HepG2 (cell line): Measurements from ENCODE around the gene E2F1. TPM values are rescaled to one million over a fixed set of nuclear protein-coding genes. Genes with fewer than 3 reads are reported as not detected.

ENCODE experiments used
- BHLHE40 ChIP-seq: IDR thresholded peaks from 2 replicates; pipeline ENCODE4 v1.6.1; 2011; ENCODE audit warnings: low read length, improper control_type of control experiment
- CHCHD3 ChIP-seq: sonication (generic); formaldehyde crosslinking; IDR thresholded peaks from 2 replicates; pipeline ENCODE4 v1.8.0; 2022; ENCODE audit warnings: mild to moderate bottlenecking, missing genetic modification reagents, moderate library complexity
- KDM3A ChIP-seq: IDR thresholded peaks from 2 replicates; pipeline ENCODE4 v1.6.1; 2018; ENCODE audit warnings: low read depth, missing compliant biosample characterization
- MAF1 ChIP-seq: sonication (generic); formaldehyde crosslinking; IDR thresholded peaks from 2 replicates; pipeline ENCODE4 v1.5.0; 2020; ENCODE audit warnings: missing genetic modification reagents, borderline replicate concordance
- MLLT10 ChIP-seq: sonication (generic); formaldehyde crosslinking; IDR thresholded peaks from 2 replicates; pipeline ENCODE4 v1.4.0; 2020; ENCODE audit warnings: missing genetic modification reagents
- NFIC ChIP-seq: IDR thresholded peaks from 2 replicates; pipeline ENCODE4 v1.6.1; 2012; ENCODE audit warnings: mild to moderate bottlenecking, low read length, inconsistent platforms
- SATB2 ChIP-seq: sonication (generic); formaldehyde crosslinking; IDR thresholded peaks from 2 replicates; pipeline ENCODE4 v1.5.0; 2020; ENCODE audit warnings: missing genetic modification reagents
- TEAD2 ChIP-seq: sonication (generic); formaldehyde crosslinking; IDR thresholded peaks from 2 replicates; pipeline ENCODE4 v1.9.0; 2021; ENCODE audit warnings: missing genetic modification reagents
- ZFAT ChIP-seq: sonication (generic); formaldehyde crosslinking; conservative IDR thresholded peaks from 2 replicates; pipeline ENCODE4 v1.8.1; 2023; ENCODE audit warnings: missing genetic modification reagents, inconsistent platforms
- ZNF10 ChIP-seq: sonication (generic); formaldehyde crosslinking; IDR thresholded peaks from 2 replicates; pipeline ENCODE4 v1.4.0; 2020; ENCODE audit warnings: mild to moderate bottlenecking, low read depth, missing genetic modification reagents, borderline replicate concordance
- ZNF530 ChIP-seq: sonication (generic); formaldehyde crosslinking; IDR thresholded peaks from 2 replicates; pipeline ENCODE4 v1.5.0; 2020; ENCODE audit warnings: low read depth, mild to moderate bottlenecking, missing genetic modification reagents
- ZNF546 ChIP-seq: sonication (generic); formaldehyde crosslinking; conservative IDR thresholded peaks from 2 replicates; pipeline ENCODE4 v1.8.1; 2023; ENCODE audit warnings: mild to moderate bottlenecking, missing genetic modification reagents
- ZNF558 ChIP-seq: sonication (generic); formaldehyde crosslinking; IDR thresholded peaks from 2 replicates; pipeline ENCODE4 v1.9.0; 2022; ENCODE audit warnings: mild to moderate bottlenecking, missing genetic modification reagents, borderline replicate concordance
- ZNF674 ChIP-seq: sonication (generic); formaldehyde crosslinking; IDR thresholded peaks from 2 replicates; pipeline ENCODE4 v1.5.0; 2020; ENCODE audit warnings: low read depth, mild to moderate bottlenecking, missing genetic modification reagents
- ZNF850 ChIP-seq: sonication (generic); formaldehyde crosslinking; conservative IDR thresholded peaks from 2 replicates; pipeline ENCODE4 v1.9.0; 2021; ENCODE audit warnings: mild to moderate bottlenecking, missing genetic modification reagents
- ZNF891 ChIP-seq: sonication (generic); formaldehyde crosslinking; IDR thresholded peaks from 2 replicates; pipeline ENCODE4 v1.5.0; 2020; ENCODE audit warnings: mild to moderate bottlenecking, missing genetic modification reagents
- polyA plus RNA-seq, 8 experiments: library from polyadenylated mRNA; depleted of rRNA in 3 of 8; stranded (reverse) in 7 of 8; unstranded in 1 of 8; fragments of >200 nt; fragmentation: Illumina TruSeq in 4 of 8; extraction: Trizol in 4 of 8; gene quantifications; 2 replicates each; pipeline versions ENCODE4 v1.2.1 to v1.2.3, GENCODE V29; 2011 to 2016; ENCODE audit warnings: low read depth in 4 of 8, missing spikeins in 1 of 8, mixed read lengths in 1 of 8; ENCODE audit not compliant: insufficient read depth in 1 of 8
- total RNA-seq, 5 experiments: library from RNA; depleted of rRNA; stranded (reverse); fragments of >200 nt; fragmentation: Illumina TruSeq; extraction: Trizol; gene quantifications; 2 replicates each; pipeline ENCODE4 v1.2.3, GENCODE V29; 2016; ENCODE audit warnings: low read depth in 1 of 5
- TF ChIP-seq, protein P1 (sequence below): sonication (generic); formaldehyde crosslinking; conservative IDR thresholded peaks from 2 replicates; pipeline ENCODE4 v1.8.0; 2022; ENCODE audit warnings: missing genetic modification reagents
- TF ChIP-seq, protein P2 (sequence below): sonication (generic); IDR thresholded peaks from 2 replicates; pipeline ENCODE4 v1.6.1; 2016; ENCODE audit warnings: low read depth, borderline replicate concordance
- TF ChIP-seq, protein P3 (sequence below): IDR thresholded peaks from 2 replicates; pipeline ENCODE4 v1.6.1; 2016; ENCODE audit warnings: mild to moderate bottlenecking, missing biosample characterization, missing genetic modification reagents
- TF ChIP-seq, protein P4 (sequence below): sonication (generic); formaldehyde crosslinking; IDR thresholded peaks from 2 replicates; pipeline ENCODE4 v1.8.1; 2023; ENCODE audit warnings: mild to moderate bottlenecking, moderate library complexity, missing genetic modification reagents
- TF ChIP-seq, protein P5 (sequence below): sonication (generic); formaldehyde crosslinking; conservative IDR thresholded peaks from 2 replicates; pipeline ENCODE4 v1.5.0; 2020; ENCODE audit warnings: missing genetic modification reagents
- TF ChIP-seq, protein P6 (sequence below): sonication (generic); formaldehyde crosslinking; IDR thresholded peaks from 2 replicates; pipeline ENCODE4 v1.5.1; 2020; ENCODE audit warnings: mild to moderate bottlenecking, missing genetic modification reagents, borderline replicate concordance

The E2F1 gene
- total and polyA plus RNA-seq, 2 of the 13 experiments (the other 11 are each of a cell fraction or from before 2014, with no cell fraction given) = 25.5 to 39.4 TPM

DNA sequence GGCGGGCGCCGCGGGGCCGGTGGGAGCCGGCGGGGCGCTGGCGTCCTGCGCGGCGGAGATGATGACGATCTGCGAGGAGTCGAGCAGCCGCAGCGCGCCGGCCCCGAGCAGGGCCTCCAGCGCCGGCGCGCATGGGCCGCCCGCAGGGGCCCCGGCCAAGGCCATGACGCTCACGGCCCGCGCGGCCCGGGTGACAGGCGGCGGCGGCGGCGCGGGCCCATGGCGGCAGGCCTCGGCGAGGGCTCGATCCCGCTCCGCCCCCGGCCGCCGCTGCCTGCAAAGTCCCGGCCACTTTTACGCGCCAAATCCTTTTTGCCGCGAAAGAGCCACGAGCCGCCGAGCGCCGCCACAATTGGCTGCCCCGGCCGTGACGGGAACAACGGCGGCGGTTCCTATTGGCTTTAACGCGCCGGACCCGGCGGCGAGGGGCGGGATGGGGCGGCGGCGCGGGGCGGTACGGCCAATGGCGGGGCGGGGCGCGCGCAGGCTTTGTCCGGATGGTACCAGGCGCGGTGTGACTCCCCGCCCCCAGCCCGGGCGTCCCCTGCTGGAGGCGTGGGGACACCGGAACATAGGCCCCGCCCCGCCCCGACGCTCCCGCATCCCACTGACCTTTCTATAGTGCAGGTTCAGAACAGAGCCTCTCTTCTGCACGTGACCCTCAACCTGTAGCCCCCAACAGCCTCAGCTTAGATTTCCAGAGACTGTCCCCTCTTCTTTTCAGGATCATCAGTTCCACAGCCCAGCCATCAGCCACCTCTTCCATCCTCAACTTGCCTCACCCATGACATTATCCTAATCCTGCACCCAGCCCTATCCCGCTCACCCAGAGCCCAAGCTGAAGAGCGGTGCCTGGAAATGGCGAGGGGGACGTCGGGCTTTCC lies at the start of gene E2F1 (continued):
- TF ChIP-seq ZNF546 (CRISPR knock-in tag) (peak; percentile 98), MLLT10 (CRISPR knock-in tag) (no peak), ZNF530 (CRISPR knock-in tag) (no peak), ZNF10 (no peak), ZNF558 (CRISPR knock-in tag) (peak; percentile 98; the same call in 1 of the 2 replicates), ZNF674 (CRISPR knock-in tag) (peak; percentile 76; the same call in 1 of the 2 replicates), ZNF891 (CRISPR knock-in tag) (no peak; the same call in 1 of the 2 replicates), BHLHE40 (peak; percentile 72; the same call in 1 of the 2 replicates), MAF1 (0 out of 2 replicates have a peak, but pooled peaks have one; percentile 48), ZNF850 (CRISPR knock-in tag) (no peak), TEAD2 (CRISPR knock-in tag) (peak; percentile 75; the same call in 1 of the 2 replicates), KDM3A (CRISPR knock-in tag) (0 out of 2 replicates have a peak, but pooled peaks have one; percentile 36), ZFAT (CRISPR knock-in tag) (no peak), NFIC (no peak), CHCHD3 (peak; percentile 40; the same call in 1 of the 2 replicates), SATB2 (CRISPR knock-in tag) (no peak; the same call in 1 of the 2 replicates)
- TF ChIP-seq, protein P1, sequence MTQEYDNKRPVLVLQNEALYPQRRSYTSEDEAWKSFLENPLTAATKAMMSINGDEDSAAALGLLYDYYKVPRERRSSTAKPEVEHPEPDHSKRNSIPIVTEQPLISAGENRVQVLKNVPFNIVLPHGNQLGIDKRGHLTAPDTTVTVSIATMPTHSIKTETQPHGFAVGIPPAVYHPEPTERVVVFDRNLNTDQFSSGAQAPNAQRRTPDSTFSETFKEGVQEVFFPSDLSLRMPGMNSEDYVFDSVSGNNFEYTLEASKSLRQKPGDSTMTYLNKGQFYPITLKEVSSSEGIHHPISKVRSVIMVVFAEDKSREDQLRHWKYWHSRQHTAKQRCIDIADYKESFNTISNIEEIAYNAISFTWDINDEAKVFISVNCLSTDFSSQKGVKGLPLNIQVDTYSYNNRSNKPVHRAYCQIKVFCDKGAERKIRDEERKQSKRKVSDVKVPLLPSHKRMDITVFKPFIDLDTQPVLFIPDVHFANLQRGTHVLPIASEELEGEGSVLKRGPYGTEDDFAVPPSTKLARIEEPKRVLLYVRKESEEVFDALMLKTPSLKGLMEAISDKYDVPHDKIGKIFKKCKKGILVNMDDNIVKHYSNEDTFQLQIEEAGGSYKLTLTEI (CRISPR knock-in tag) = no peak
- TF ChIP-seq, protein P2, sequence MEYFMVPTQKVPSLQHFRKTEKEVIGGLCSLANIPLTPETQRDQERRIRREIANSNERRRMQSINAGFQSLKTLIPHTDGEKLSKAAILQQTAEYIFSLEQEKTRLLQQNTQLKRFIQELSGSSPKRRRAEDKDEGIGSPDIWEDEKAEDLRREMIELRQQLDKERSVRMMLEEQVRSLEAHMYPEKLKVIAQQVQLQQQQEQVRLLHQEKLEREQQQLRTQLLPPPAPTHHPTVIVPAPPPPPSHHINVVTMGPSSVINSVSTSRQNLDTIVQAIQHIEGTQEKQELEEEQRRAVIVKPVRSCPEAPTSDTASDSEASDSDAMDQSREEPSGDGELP = no peak
- TF ChIP-seq, protein P3, sequence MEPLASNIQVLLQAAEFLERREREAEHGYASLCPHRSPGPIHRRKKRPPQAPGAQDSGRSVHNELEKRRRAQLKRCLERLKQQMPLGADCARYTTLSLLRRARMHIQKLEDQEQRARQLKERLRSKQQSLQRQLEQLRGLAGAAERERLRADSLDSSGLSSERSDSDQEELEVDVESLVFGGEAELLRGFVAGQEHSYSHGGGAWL (CRISPR knock-in tag) = peak; percentile 91
- TF ChIP-seq, protein P4, sequence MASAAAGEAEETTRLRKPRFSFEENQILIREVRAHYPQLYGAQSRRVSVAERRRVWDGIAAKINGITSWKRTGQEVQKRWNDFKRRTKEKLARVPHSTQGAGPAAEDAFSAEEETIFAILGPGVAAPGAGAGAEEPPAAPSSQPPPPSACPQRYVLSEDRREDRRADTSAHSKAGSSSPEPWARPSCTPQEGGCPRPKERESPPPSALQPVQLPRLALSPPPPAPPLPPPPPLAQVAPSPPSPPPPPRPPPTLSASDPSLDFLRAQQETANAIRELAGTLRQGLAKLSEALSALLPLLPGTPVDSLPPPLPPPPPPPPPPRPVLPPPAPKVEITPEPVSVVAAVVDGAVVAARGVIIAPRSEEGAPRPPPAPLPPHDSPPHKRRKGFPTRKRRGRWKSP (CRISPR knock-in tag) = peak; percentile 88
- TF ChIP-seq, protein P5, sequence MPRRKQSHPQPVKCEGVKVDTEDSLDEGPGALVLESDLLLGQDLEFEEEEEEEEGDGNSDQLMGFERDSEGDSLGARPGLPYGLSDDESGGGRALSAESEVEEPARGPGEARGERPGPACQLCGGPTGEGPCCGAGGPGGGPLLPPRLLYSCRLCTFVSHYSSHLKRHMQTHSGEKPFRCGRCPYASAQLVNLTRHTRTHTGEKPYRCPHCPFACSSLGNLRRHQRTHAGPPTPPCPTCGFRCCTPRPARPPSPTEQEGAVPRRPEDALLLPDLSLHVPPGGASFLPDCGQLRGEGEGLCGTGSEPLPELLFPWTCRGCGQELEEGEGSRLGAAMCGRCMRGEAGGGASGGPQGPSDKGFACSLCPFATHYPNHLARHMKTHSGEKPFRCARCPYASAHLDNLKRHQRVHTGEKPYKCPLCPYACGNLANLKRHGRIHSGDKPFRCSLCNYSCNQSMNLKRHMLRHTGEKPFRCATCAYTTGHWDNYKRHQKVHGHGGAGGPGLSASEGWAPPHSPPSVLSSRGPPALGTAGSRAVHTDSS (CRISPR knock-in tag) = no peak
- TF ChIP-seq, protein P6, sequence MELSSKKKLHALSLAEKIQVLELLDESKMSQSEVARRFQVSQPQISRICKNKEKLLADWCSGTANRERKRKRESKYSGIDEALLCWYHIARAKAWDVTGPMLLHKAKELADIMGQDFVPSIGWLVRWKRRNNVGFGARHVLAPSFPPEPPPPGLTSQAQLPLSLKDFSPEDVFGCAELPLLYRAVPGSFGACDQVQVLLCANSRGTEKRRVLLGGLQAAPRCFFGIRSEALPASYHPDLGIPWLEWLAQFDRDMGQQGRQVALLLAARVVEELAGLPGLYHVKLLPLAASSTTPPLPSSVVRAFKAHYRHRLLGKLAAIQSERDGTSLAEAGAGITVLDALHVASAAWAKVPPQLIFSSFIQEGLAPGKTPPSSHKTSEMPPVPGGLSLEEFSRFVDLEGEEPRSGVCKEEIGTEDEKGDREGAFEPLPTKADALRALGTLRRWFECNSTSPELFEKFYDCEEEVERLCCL (CRISPR knock-in tag) = no peak
